Panc1 (cell line): ENCODE data around the gene FHIT. TPM values are rescaled to one million over a fixed set of nuclear protein-coding genes. Genes with fewer than 3 reads are reported as not detected.

Experiments used
- ATAC-seq: fragments of 200-7000 bp; cut with Tn5 transposase; 2 replicates; pipeline ENCODE4 v1.9.1; 2020; ENCODE audit warnings: mild to moderate bottlenecking, moderate library complexity
- BruUV-seq: library from RNA; stranded (reverse); fragments of 400-500 nt; replicated peaks from 2 replicates; lab custom pipeline; 2021; lab: Mats Ljungman, UMichigan
- CTCF ChIA-PET: fragments of 300-600 bp; sonication (Branson Sonifier 250); formaldehyde crosslinking; loops from one replicate; lab custom pipeline; 2022; ENCODE audit warnings: antibody characterized with exemption; lab: Charles Lee
- POLR2A ChIA-PET: fragments of 300-600 bp; sonication (Branson Sonifier 250); formaldehyde crosslinking; loops from one replicate; lab custom pipeline; 2022; ENCODE audit warnings: antibody characterized with exemption; lab: Charles Lee
- DNase-seq: peaks from one replicate; pipeline ENCODE4 v3.0.0-alpha.2; 2010; ENCODE audit warnings: low read depth, low spot score
- H3K27ac ChIP-seq: 2 replicates; pipeline ENCODE4 v1.5.1; 2011; ENCODE audit warnings: mild to moderate bottlenecking, low read length, inconsistent platforms
- H3K27me3 ChIP-seq: fragments of 200-500 bp; sonication (Bioruptor generic); 2 replicates; pipeline ENCODE4 v1.6.0; 2014; ENCODE audit warnings: low read length, inconsistent platforms; ENCODE audit not compliant: control insufficient read depth, insufficient read depth
- H3K36me3 ChIP-seq: fragments of 200-500 bp; sonication (Bioruptor generic); 2 replicates; pipeline ENCODE4 v1.5.1; 2014; ENCODE audit warnings: inconsistent platforms, mild to moderate bottlenecking, low read length, moderate library complexity; ENCODE audit not compliant: control insufficient read depth, insufficient read depth
- H3K4me1 ChIP-seq: 2 replicates; pipeline ENCODE4 v1.5.1; 2011; ENCODE audit warnings: inconsistent platforms, mild to moderate bottlenecking, low read length, moderate library complexity; ENCODE audit not compliant: control insufficient read depth, insufficient read depth
- H3K4me3 ChIP-seq, 2 experiments: 2 replicates each; pipeline ENCODE4 v1.5.1; 2011 to 2012; ENCODE audit warnings: low read depth in 2 of 2, low read length in 2 of 2, mild to moderate bottlenecking in 2 of 2, inconsistent platforms in 1 of 2, moderate library complexity in 1 of 2
- H3K9me3 ChIP-seq: fragments of 200-500 bp; sonication (Bioruptor generic); 2 replicates; pipeline ENCODE4 v1.5.1; 2014; ENCODE audit warnings: low read depth, mild to moderate bottlenecking, inconsistent platforms, low read length, moderate library complexity; ENCODE audit not compliant: control insufficient read depth, insufficient read depth
- CTCF ChIP-seq: fragments of 450-650 bp; IDR thresholded peaks from 2 replicates; pipeline ENCODE4 v1.5.1; 2017; ENCODE audit warnings: mild to moderate bottlenecking
- POLR2AphosphoS5 ChIP-seq: IDR thresholded peaks from 2 replicates; pipeline ENCODE4 v1.6.1; 2012; ENCODE audit warnings: mild to moderate bottlenecking, low read depth, low read length, moderate library complexity
- REST ChIP-seq, 2 experiments: IDR thresholded peaks; 2 replicates each; pipeline ENCODE4 v1.6.1; 2011 to 2012; ENCODE audit warnings: low read depth in 2 of 2, control low read depth in 1 of 2, low read length in 1 of 2, mild to moderate bottlenecking in 1 of 2, moderate library complexity in 1 of 2; ENCODE audit not compliant: insufficient read depth in 1 of 2
- SIN3A ChIP-seq: IDR thresholded peaks from 2 replicates; pipeline ENCODE4 v1.6.1; 2012; ENCODE audit warnings: low read depth, mild to moderate bottlenecking, low read length, moderate library complexity, borderline replicate concordance; ENCODE audit not compliant: insufficient read depth
- TCF7L2 ChIP-seq: IDR thresholded peaks from 2 replicates; pipeline ENCODE4 v1.6.1; 2011; ENCODE audit warnings: mild to moderate bottlenecking, low read depth, low read length, inconsistent platforms
- in situ Hi-C: cut with HindIII; loops from 2 replicates; pipeline ENCODE4 v1.10.0; 2016; ENCODE audit warnings: low sequenced_read_pairs, low pct_unique_long_range_greater_than_20kb
- intact Hi-C: fragments of 100-400 bp; cut with micrococcal nuclease; formaldehyde crosslinking; loops from one replicate; pipeline ENCODE4 v1.10.0; 2022; ENCODE audit not compliant: unreplicated experiment
- total RNA-seq: library from RNA; stranded (reverse); gene quantifications from one replicate; pipeline ENCODE4 v1.2.1, GENCODE V29; 2021; ENCODE audit not compliant: unreplicated experiment

FHIT gene
- total RNA-seq, 1 experiment from 2014 or later = 2.2 TPM

GRCh38 chr3:61300006-61300380 lies 48.7 kb upstream of the FHIT start:
- no peaks in the 10 kb centered on the region for H3K36me3 ChIP-seq
- DNase-seq = no peak
- TF ChIP-seq POLR2AphosphoS5 (no peak), TCF7L2 (no peak), CTCF (no peak)
- no peaks in the 10 kb centered on the region for H3K9me3 ChIP-seq
- intact Hi-C loops = no loop called here
- POLR2A ChIA-PET = no interaction called here
- in situ Hi-C loops = no loop called here
- no peaks in the 10 kb centered on the region for H3K4me1 ChIP-seq
- no TSS peak for BruUV-seq
- H3K27ac ChIP-seq = no peak overlapping the region
- no peak for ATAC-seq
- CTCF ChIA-PET = no interaction called here
- H3K27me3 ChIP-seq = no peaks in the 10 kb centered on the region
- no peak overlapping the region for H3K4me3 ChIP-seq

- Histone ChIP-seq H3K4me1 (no peaks in the 10 kb centered on the region), H3K27me3 (no peaks in the 10 kb centered on the region), H3K36me3 (no peaks in the 10 kb centered on the region), H3K9me3 (no peaks in the 10 kb centered on the region), H3K4me3 (no peak overlapping the region), H3K27ac (no peak overlapping the region)
- ATAC-seq (no peak), DNase-seq (no peak)
- in situ Hi-C loops = no loop called here
- intact Hi-C loops = no loop called here
- no peak for TF ChIP-seq CTCF
- TF ChIP-seq TCF7L2 = no peak
- TF ChIP-seq POLR2AphosphoS5 = no peak
- TF ChIP-seq SIN3A = no peak
- no peak for TF ChIP-seq REST (IDR thresholded peaks at IDR 0.05; ENCODE audit: insufficient read depth in 1 of 2, low read depth in 2 of 2, low read length in 1 of 2)
- ChIA-PET CTCF (no interaction called here), POLR2A (no interaction called here)
- no TSS peak for BruUV-seq
Observed at GRCh38 chr3:61299343-61300005, 48.2 kb upstream of the FHIT start.
